Fibroblast of the aortic adventitia (primary cell): Measurements from ENCODE around the gene RBMX. TPM values are rescaled to one million over a fixed set of nuclear protein-coding genes. Genes with fewer than 3 reads are reported as not detected.
"Not testable (repeated sequence)": the region's sequence is repeated elsewhere in the genome, so short reads cannot be mapped to it uniquely, and the experiment has no call there.

ENCODE experiments used
- DNase-seq: peaks from one replicate; pipeline ENCODE4 v3.0.0-alpha.2; 2010; ENCODE audit warnings: low read depth
- H3K4me3 ChIP-seq: 2 replicates; pipeline ENCODE4 v1.5.1; 2011; ENCODE audit warnings: low read depth, mild to moderate bottlenecking, control low read depth, low read length, moderate library complexity
- CTCF ChIP-seq: IDR thresholded peaks from 2 replicates; pipeline ENCODE4 v1.5.1; 2011; ENCODE audit warnings: mild to moderate bottlenecking, low read length, control low read depth, inconsistent platforms; ENCODE audit not compliant: insufficient read depth
- total RNA-seq: library from RNA; depleted of rRNA; stranded (reverse); fragments of >200 nt; gene quantifications from 2 replicates; pipeline ENCODE4 v1.2.3, GENCODE V29; 2012; ENCODE audit warnings: low replicate concordance

Gene RBMX
- 245 and 277 TPM in 2 replicates for total RNA-seq

- TF ChIP-seq CTCF: no peak
- H3K4me3 ChIP-seq: peak within 1 kb of the TSS; percentile 86
- peak; percentile 97 for DNase-seq
These were observed at the start of gene RBMX for GRCh38 chrX:136880452-136881013. Gene RBMX, minus strand, starts transcription at chrX:136880725. Its CDS starts 1,298 bp downstream, at chrX:136879427.

GRCh38 chrX:136921438-136921837 is 40.9 kb upstream of the RBMX start:
- not testable (repeated sequence) for H3K4me3 ChIP-seq, DNase-seq

GRCh38 chrX:136920001-136920400 is 39.5 kb upstream of the RBMX start:
- H3K4me3 ChIP-seq: no peak overlapping the region
- peak; percentile 36 for DNase-seq
- no peak for TF ChIP-seq CTCF

GRCh38 chrX:136916827-136917226 is 36.3 kb upstream of the RBMX start:
- H3K4me3 ChIP-seq: no peak overlapping the region
- DNase-seq: no peak
- TF ChIP-seq CTCF: no peak

GRCh38 chrX:136911661-136912060 is 31.1 kb upstream of the RBMX start:
- H3K4me3 ChIP-seq, DNase-seq: not testable (repeated sequence)

GRCh38 chrX:136911253-136911652 is 30.7 kb upstream of the RBMX start:
- H3K4me3 ChIP-seq: peak overlapping the region; percentile 13
- TF ChIP-seq CTCF: no peak
- DNase-seq: no peak

- DNase-seq: peak; percentile 40
- no peak for TF ChIP-seq CTCF
- H3K4me3 ChIP-seq: peak overlapping the region; percentile 54
These were observed 30.1 kb upstream of the RBMX start for GRCh38 chrX:136910565-136911035.

GRCh38 chrX:136909706-136910564 is 29.4 kb upstream of the RBMX start:
- H3K4me3 ChIP-seq: peak overlapping the region; percentile 72
- DNase-seq: peak; percentile 94
- TF ChIP-seq CTCF: no peak
